ENCODE results near the gene PTPRO. TPM values are rescaled to one million over a fixed set of nuclear protein-coding genes. Genes with fewer than 3 reads are reported as not detected.

The PTPRO gene
- total RNA-seq, 1 experiment from 2014 or later: 0.52 TPM

- Histone ChIP-seq H3T11ph (ENCODE audit: low read length) (no peak overlapping the region), H3K23me2 (ENCODE audit: insufficient read length, low read depth, low read length, poor library complexity, severe bottlenecking) (no peaks in the 10 kb centered on the region), H3K56ac (ENCODE audit: insufficient read length, low read depth, low read length) (no peak overlapping the region), H2AK5ac (ENCODE audit: insufficient read length, low read length) (no peak overlapping the region), H2BK120ac (ENCODE audit: low read depth, low read length, poor library complexity, severe bottlenecking) (no peak overlapping the region), H3K4ac (ENCODE audit: low read depth, low read length) (no peak overlapping the region), H2AFZ (ENCODE audit: low read length) (no peak overlapping the region), H3K27ac (ENCODE audit: insufficient read length, low read depth, low read length) (no peak overlapping the region), H4K5ac (ENCODE audit: insufficient read length, low read depth, low read length) (no peak overlapping the region), H4K20me1 (ENCODE audit: control insufficient read depth, insufficient read depth, insufficient read length) (no peaks in the 10 kb centered on the region), H4K91ac (ENCODE audit: insufficient read length, low read depth, low read length) (no peak overlapping the region), H2BK15ac (ENCODE audit: low read depth, low read length) (no peak overlapping the region), H3K4me2 (ENCODE audit: insufficient read depth, insufficient read length, low read length) (no peak overlapping the region), H3K79me2 (ENCODE audit: insufficient read depth, low read length) (no peaks in the 10 kb centered on the region), H3K23ac (ENCODE audit: insufficient read length, low read depth, low read length) (no peak overlapping the region), H3K27me3 (ENCODE audit: insufficient read depth, low read length) (no peaks in the 10 kb centered on the region), H2BK12ac (ENCODE audit: insufficient read length, low read depth, low read length) (no peak overlapping the region), H3K14ac (ENCODE audit: insufficient read depth, low read length) (no peak overlapping the region), H3K18ac (ENCODE audit: insufficient read length, low read depth, low read length) (no peak overlapping the region), H3K9me3 (ENCODE audit: control insufficient read depth, low read depth, low read length) (no peaks in the 10 kb centered on the region), H2BK5ac (ENCODE audit: insufficient read length, low read length) (no peak overlapping the region), H3K79me1 (ENCODE audit: insufficient read depth, low read depth, low read length, poor library complexity, severe bottlenecking) (no peaks in the 10 kb centered on the region), H4K8ac (replicated peaks; ENCODE audit: insufficient read length, low read depth, low read length) (no peak overlapping the region), H2BK20ac (ENCODE audit: low read depth, low read length, poor library complexity, severe bottlenecking) (no peak overlapping the region), H3K4me1 (ENCODE audit: insufficient read depth, low read length) (no peaks in the 10 kb centered on the region), H3K9ac (ENCODE audit: extremely low read depth, insufficient read length, low read length) (no peak overlapping the region)
- Mint-ChIP-seq H3K27ac (no peak overlapping the region), H3K9me3 (no peaks in the 10 kb centered on the region), H3K36me3 (ENCODE audit: insufficient read depth in 1 of 3, low read depth in 3 of 3) (no peaks in the 10 kb centered on the region), H3K4me1 (peaks cover 0 to 4% of the 10 kb centered on the region in 2 experiments; a peak in 2 of 4 replicates), H3K4me3 (no peak overlapping the region), H3K27me3 (ENCODE audit: low read depth) (no peaks in the 10 kb centered on the region; the same call in 1 of the 2 replicates)
- DNase-seq: no peak
- TF ChIP-seq CTCF (conservative IDR thresholded peaks at IDR 0.05): no peak
- WGBS (ENCODE audit: extremely low coverage, insufficient read length, low lambda C conversion rate): no CpG with 5 or more reads among the region's 4 CpGs
Measured at GRCh38 chr12:15497671-15498292, 175.5 kb downstream of the PTPRO start.

Measured in H9 (cell line).